Upper lobe of left lung (tissue), 4 donors: ENCODE measurements around the gene RFX2.

Experiments
- CTCF ChIP-seq, 6 experiments: fragments of 450-650 bp in 4 of 6; fragments of 200-600 bp in 2 of 6; sonication (generic) in 2 of 6; IDR thresholded peaks; one replicate each; pipeline ENCODE4 v1.5.1; 2016 to 2019; ENCODE audit warnings: antibody characterized with exemption in 6 of 6
- EP300 ChIP-seq, 4 donors: sonication (generic); formaldehyde crosslinking; IDR thresholded peaks; one replicate each; pipeline ENCODE4 v1.5.1; 2017; ENCODE audit warnings: antibody characterized with exemption in 4 of 4, control low read depth in 2 of 4
- POLR2AphosphoS5 ChIP-seq, 2 donors: sonication (generic); formaldehyde crosslinking; IDR thresholded peaks; one replicate each; pipeline ENCODE4 v1.5.1; 2017; ENCODE audit warnings: antibody characterized with exemption in 2 of 2

DNA sequence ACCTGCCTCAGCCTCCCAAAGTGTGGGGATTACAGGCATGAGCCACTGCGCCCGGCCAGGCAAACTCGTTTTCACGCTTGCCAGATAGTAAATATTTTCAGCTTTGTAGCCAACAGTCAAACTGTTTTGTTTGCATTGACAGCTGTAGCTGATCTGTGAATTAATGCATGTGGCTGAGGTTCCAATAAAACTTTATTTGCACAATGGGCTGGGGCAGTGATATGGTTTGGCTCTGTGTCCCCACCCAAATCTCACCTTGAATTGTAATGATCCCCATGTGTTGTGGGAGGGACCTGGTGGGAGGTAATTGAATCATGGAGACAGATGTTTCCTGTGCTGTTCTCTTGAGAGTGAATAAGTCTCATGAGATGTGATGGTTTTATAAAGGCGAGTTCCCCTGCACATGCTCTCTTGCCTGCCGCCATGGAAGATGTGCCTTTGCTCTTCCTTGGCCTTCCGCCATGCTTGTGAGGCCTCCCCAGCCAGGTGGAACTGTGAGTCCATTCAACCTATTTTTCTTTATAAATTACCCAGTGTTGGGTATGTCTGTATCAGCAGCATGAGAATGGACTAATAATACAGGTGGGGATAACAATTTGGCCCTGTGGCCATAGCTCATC is 110.0 kb downstream of the RFX2 start:
- TF ChIP-seq CTCF (IDR thresholded peaks at IDR 0.05), result no peak
- TF ChIP-seq POLR2AphosphoS5 (IDR thresholded peaks at IDR 0.05), result no peak
- TF ChIP-seq EP300 (IDR thresholded peaks at IDR 0.05), result no peak
